Measurements from ENCODE around the gene BRD1. TPM values are rescaled to one million over a fixed set of nuclear protein-coding genes. Genes with fewer than 3 reads are reported as not detected.

The BRD1 gene
- total RNA-seq, 1 donor from 2014 or later = 40.3 TPM

DNA sequence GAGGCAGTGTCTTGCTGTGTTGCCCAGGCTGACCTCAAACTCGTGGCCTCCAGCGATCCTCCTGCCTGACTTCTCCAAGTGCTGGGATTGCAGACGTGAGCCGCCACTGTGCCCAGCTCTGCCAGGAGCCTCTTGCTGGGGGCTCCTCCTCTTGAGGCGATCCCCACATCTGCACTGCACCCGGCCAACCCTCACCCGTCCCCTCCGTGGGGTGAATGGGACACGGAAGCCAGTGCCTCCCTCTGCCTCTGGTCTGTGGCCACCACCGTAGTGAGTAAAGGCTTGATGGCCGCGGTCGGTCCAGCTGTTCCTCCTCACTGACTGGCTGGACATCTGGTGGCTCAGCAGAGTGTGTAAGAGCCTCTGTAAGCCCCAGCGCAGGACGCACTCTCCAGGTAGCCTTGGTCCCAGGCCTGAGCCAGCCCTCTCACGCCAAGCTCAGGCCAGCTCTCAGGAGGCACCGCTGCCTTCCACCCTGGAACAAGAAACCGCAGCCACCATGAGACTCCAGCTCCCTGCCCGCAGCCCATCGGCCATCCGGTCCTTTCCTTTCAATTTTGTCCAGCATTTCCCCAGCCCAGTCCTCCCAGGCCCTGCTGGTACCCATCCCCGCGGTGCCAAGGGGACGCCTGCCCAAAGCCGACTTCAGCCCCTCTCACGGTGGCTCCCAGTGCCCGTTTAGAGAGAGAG, 100.3 kb downstream of the BRD1 start:
- TF ChIP-seq, protein P1, sequence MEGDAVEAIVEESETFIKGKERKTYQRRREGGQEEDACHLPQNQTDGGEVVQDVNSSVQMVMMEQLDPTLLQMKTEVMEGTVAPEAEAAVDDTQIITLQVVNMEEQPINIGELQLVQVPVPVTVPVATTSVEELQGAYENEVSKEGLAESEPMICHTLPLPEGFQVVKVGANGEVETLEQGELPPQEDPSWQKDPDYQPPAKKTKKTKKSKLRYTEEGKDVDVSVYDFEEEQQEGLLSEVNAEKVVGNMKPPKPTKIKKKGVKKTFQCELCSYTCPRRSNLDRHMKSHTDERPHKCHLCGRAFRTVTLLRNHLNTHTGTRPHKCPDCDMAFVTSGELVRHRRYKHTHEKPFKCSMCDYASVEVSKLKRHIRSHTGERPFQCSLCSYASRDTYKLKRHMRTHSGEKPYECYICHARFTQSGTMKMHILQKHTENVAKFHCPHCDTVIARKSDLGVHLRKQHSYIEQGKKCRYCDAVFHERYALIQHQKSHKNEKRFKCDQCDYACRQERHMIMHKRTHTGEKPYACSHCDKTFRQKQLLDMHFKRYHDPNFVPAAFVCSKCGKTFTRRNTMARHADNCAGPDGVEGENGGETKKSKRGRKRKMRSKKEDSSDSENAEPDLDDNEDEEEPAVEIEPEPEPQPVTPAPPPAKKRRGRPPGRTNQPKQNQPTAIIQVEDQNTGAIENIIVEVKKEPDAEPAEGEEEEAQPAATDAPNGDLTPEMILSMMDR (IDR thresholded peaks at IDR 0.05; ENCODE audit: unreplicated experiment) = no peak
- Mint-ChIP-seq H3K9me3 (ENCODE audit: unreplicated experiment) (no peaks in the 10 kb centered on the region), H3K4me1 (ENCODE audit: unreplicated experiment) (peaks cover 23% of the 10 kb centered on the region), H3K27ac (ENCODE audit: unreplicated experiment) (no peak overlapping the region), H3K27me3 (ENCODE audit: unreplicated experiment) (peaks cover 4% of the 10 kb centered on the region), H3K4me3 (ENCODE audit: unreplicated experiment) (no peak overlapping the region), H3K36me3 (ENCODE audit: low read depth, unreplicated experiment) (no peaks in the 10 kb centered on the region)
- DNase-seq (ENCODE audit: low spot score) = no peak

DNA sequence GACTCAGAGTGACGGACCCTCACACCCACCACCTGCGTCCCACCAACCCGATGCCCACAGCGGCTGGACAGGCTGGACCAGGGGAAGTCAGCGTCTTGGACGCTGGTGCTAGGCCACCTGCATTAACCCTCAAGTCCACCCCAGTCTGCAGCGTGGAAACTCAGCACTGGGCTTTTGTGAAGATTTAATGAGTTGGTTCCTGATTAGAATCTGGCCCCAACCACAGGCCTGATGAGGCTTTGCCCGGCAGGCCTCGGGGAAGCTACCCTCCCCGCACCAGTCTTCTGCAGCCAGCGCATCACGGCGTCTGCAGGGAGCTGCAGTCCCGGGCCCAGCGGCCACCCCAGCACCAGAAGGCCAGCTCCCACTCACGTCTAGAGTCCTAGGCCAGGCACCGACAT, 101.0 kb downstream of the BRD1 start:
- peaks cover 23% of the 10 kb centered on the region for H3K4me1 Mint-ChIP-seq (ENCODE audit: unreplicated experiment)
- no peak overlapping the region for H3K4me3 Mint-ChIP-seq (ENCODE audit: unreplicated experiment)
- H3K27ac Mint-ChIP-seq (ENCODE audit: unreplicated experiment) = no peak overlapping the region
- peaks cover 4% of the 10 kb centered on the region for H3K27me3 Mint-ChIP-seq (ENCODE audit: unreplicated experiment)
- no peaks in the 10 kb centered on the region for H3K36me3 Mint-ChIP-seq (ENCODE audit: low read depth, unreplicated experiment)
- H3K9me3 Mint-ChIP-seq (ENCODE audit: unreplicated experiment) = no peaks in the 10 kb centered on the region
- DNase-seq (ENCODE audit: low spot score) = no peak
- TF ChIP-seq, protein P1 (IDR thresholded peaks at IDR 0.05; ENCODE audit: unreplicated experiment) = no peak

DNA sequence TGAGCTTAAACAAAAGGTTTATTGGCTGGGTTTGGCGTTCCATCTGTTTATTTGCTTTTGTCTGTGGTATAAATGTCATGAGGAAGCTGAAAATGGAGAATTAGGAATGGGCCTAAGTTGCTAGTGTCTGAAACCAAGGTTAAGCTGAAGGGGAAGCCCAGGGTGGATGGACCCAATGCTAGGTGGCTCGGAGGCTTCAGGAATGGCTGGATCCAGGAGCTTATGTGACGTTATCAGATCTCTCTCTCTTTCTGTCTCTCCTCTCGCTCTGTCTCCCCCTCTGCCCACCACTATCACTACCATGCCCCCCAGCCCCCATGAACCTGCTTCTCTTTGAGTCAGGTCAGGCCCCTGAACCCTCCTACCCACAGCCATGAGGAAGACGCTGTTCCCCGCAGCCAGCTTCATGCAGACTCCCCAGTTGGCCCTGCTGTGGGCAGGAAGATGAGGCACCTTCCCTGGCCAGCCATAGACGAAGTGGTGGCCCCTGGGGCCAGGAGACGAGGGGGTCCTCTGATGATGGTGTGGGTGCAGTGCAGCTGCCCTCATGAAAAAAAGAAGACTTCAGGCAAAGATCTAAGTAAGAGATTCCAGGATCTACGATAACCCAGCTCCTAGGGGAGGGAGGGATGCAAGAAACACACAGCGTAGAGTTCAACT, 101.5 kb downstream of the BRD1 start:
- peaks cover 23% of the 10 kb centered on the region for H3K4me1 Mint-ChIP-seq (ENCODE audit: unreplicated experiment)
- TF ChIP-seq, protein P1 (IDR thresholded peaks at IDR 0.05; ENCODE audit: unreplicated experiment) = no peak
- peaks cover 4% of the 10 kb centered on the region for H3K27me3 Mint-ChIP-seq (ENCODE audit: unreplicated experiment)
- no peaks in the 10 kb centered on the region for H3K9me3 Mint-ChIP-seq (ENCODE audit: unreplicated experiment)
- H3K27ac Mint-ChIP-seq (ENCODE audit: unreplicated experiment) = no peak overlapping the region
- no peaks in the 10 kb centered on the region for H3K36me3 Mint-ChIP-seq (ENCODE audit: low read depth, unreplicated experiment)
- no peak for DNase-seq (ENCODE audit: low spot score)
- no peak overlapping the region for H3K4me3 Mint-ChIP-seq (ENCODE audit: unreplicated experiment)

DNA sequence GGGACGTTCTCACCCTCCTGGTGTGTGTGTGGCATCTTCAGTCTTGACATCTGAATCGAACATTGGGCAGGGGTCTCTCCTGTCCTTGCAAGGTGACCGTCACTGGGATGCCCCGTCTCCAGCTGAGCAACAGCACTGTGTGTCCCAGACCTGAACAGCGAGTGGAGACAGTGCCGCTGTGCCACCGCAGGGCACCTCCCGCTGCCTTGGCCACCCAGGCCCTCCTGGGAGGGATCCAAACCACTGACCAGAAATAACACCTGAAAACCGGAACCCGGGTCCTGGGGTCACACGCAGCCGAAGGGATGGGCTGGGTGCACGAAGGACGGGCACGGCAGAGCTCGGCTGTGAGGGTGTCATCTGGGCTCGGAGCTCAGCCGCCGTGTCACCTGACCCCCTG, 102.2 kb downstream of the BRD1 start:
- Mint-ChIP-seq H3K4me1 (ENCODE audit: unreplicated experiment) (peaks cover 23% of the 10 kb centered on the region), H3K4me3 (ENCODE audit: unreplicated experiment) (no peak overlapping the region), H3K9me3 (ENCODE audit: unreplicated experiment) (no peaks in the 10 kb centered on the region), H3K27ac (ENCODE audit: unreplicated experiment) (no peak overlapping the region), H3K36me3 (ENCODE audit: low read depth, unreplicated experiment) (no peaks in the 10 kb centered on the region), H3K27me3 (ENCODE audit: unreplicated experiment) (peaks cover 6% of the 10 kb centered on the region)
- DNase-seq (ENCODE audit: low spot score) = no peak
- TF ChIP-seq, protein P1 (IDR thresholded peaks at IDR 0.05; ENCODE audit: unreplicated experiment) = no peak

DNA sequence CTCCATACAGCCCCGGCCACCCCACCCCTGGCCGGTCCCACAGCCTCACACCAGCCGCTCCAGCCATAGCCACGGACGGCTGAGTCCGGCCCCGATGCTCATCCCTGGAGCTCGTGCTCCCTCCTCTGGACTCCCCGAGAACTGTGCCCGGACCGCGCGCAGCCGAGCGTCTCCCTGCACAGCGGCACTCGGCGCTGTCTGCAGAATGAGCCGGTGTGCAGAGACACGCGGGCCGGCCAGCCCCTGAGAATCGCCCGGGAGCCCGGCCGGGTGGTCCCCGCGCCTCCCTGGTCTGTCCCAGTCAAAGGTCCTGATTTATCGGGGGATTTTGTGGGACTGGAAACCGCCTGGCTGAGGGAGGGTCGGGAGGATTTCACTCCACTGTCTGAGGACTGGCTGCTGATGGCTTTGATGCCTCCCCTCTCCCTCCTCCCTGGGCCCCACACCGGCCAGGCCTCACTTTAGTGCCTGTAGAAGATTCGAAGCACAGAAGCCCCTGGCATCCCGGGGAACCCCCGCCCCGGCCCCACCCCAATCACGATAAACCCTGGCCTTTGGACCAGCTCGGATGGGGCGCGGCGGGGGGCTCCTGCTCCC, 102.7 kb downstream of the BRD1 start:
- Mint-ChIP-seq H3K27ac (ENCODE audit: unreplicated experiment) (no peak overlapping the region), H3K27me3 (ENCODE audit: unreplicated experiment) (peaks cover 6% of the 10 kb centered on the region), H3K4me1 (ENCODE audit: unreplicated experiment) (peaks cover 23% of the 10 kb centered on the region), H3K4me3 (ENCODE audit: unreplicated experiment) (no peak overlapping the region), H3K36me3 (ENCODE audit: low read depth, unreplicated experiment) (no peaks in the 10 kb centered on the region), H3K9me3 (ENCODE audit: unreplicated experiment) (no peaks in the 10 kb centered on the region)
- DNase-seq (ENCODE audit: low spot score) = peak; percentile 92
- TF ChIP-seq, protein P1 (IDR thresholded peaks at IDR 0.05; ENCODE audit: unreplicated experiment) = peak; percentile 64

All from endothelial cell (in vitro differentiated cells).